K562 (cell line): Measurements from ENCODE around the gene USH2A. TPM values are rescaled to one million over a fixed set of nuclear protein-coding genes. Genes with fewer than 3 reads are reported as not detected.

Experiments used
- ATAC-seq: fragments of 200-7000 bp; cut with Tn5 transposase; 3 replicates; pipeline ENCODE4 v1.9.1; 2020; ENCODE audit warnings: moderate library complexity
- BruUV-seq: library from RNA; stranded (reverse); fragments of 400-500 nt; replicated peaks from 2 replicates; lab custom pipeline; 2021; lab: Mats Ljungman, UMichigan
- CTCF ChIA-PET: fragments of 300-600 bp; formaldehyde crosslinking; extraction: SDS; loops from one replicate; lab custom pipeline; 2021; ENCODE audit warnings: low intra/inter-chr PET ratio; lab: Yijun Ruan, JAX
- POLR2A ChIA-PET: fragments of 300-600, 350-650 bp; sonication (Branson Sonifier 250); formaldehyde crosslinking; extraction: SDS; loops from one replicate; lab custom pipeline; 2021; ENCODE audit warnings: antibody characterized with exemption, inconsistent platforms; lab: Yijun Ruan, JAX
- DNase-seq, 4 experiments: peaks; one replicate each; pipeline versions ENCODE4 v3.0.0 to v3.0.0-alpha.2; 2011 to 2018; ENCODE audit warnings: low spot score in 3 of 4, mixed read lengths in 3 of 4; ENCODE audit errors: extremely low read depth in 1 of 4
- FAIRE-seq: peaks from 2 replicates; lab custom pipeline; 2011; peaks lifted over from hg19 to GRCh38; lab: Jason Lieb, UNC
- H2AFZ ChIP-seq: 2 replicates; pipeline ENCODE4 v1.6.0; 2011; ENCODE audit warnings: low read depth, low read length, control low read depth, inconsistent platforms
- H3K27ac ChIP-seq: fragments of 200-600 bp; 3 replicates; pipeline ENCODE4 v1.8.0; 2011; ENCODE audit warnings: low read depth, mild to moderate bottlenecking, control low read depth, inconsistent platforms, low read length, moderate library complexity, mixed read lengths; ENCODE audit errors: extremely low read depth
- H3K27me3 ChIP-seq, 2 experiments: fragments of 300-600 bp in 1 of 2; 2 replicates in 1 of 2; 3 replicates in 1 of 2; pipeline versions ENCODE4 v1.6.0 to v1.8.0; 2011; ENCODE audit warnings: inconsistent platforms in 2 of 2, low read length in 2 of 2, mild to moderate bottlenecking in 1 of 2, mixed read lengths in 1 of 2, moderate library complexity in 1 of 2; ENCODE audit not compliant: control insufficient read depth in 2 of 2, insufficient read depth in 2 of 2
- H3K36me3 ChIP-seq: fragments of 300-600 bp; 3 replicates; pipeline ENCODE4 v1.8.0; 2011; ENCODE audit warnings: mild to moderate bottlenecking, low read length, inconsistent platforms; ENCODE audit not compliant: control insufficient read depth, insufficient read depth
- H3K4me1 ChIP-seq, 2 experiments: fragments of 200-600 bp in 1 of 2; replicated peaks in 1 of 2; 2 replicates in 1 of 2; 3 replicates in 1 of 2; pipeline versions ENCODE4 v1.5.1 to v1.8.0; 2011; ENCODE audit warnings: inconsistent platforms in 2 of 2, low read length in 2 of 2, mild to moderate bottlenecking in 1 of 2, mixed read lengths in 1 of 2, moderate library complexity in 1 of 2; ENCODE audit not compliant: control insufficient read depth in 2 of 2, insufficient read depth in 2 of 2
- H3K4me2 ChIP-seq: 2 replicates; pipeline ENCODE4 v1.6.1; 2011; ENCODE audit warnings: low read length, control low read depth, inconsistent platforms, mixed read lengths; ENCODE audit not compliant: insufficient read depth
- H3K4me3 ChIP-seq: fragments of 200-600 bp; sonication (generic), shearing (Covaris generic); 2 replicates; pipeline ENCODE4 v1.5.1; 2016; ENCODE audit warnings: control low read depth, inconsistent platforms
- H3K79me2 ChIP-seq: fragments of 200-600 bp; 3 replicates; pipeline ENCODE4 v1.8.0; 2011; ENCODE audit warnings: low read length, inconsistent platforms; ENCODE audit not compliant: control insufficient read depth, insufficient read depth
- H3K9ac ChIP-seq, 2 experiments: 2 replicates each; pipeline versions ENCODE4 v1.6.0 to v1.6.1; 2011; ENCODE audit warnings: low read depth in 2 of 2, low read length in 2 of 2, control low read depth in 1 of 2, inconsistent platforms in 1 of 2, mild to moderate bottlenecking in 1 of 2, mixed read lengths in 1 of 2; ENCODE audit not compliant: insufficient read depth in 1 of 2
- H3K9me1 ChIP-seq: one replicate; pipeline ENCODE4 v1.6.0; 2011; ENCODE audit warnings: inconsistent platforms, mild to moderate bottlenecking, low read length, moderate library complexity; ENCODE audit not compliant: control insufficient read depth, insufficient read depth
- H3K9me3 ChIP-seq: replicated peaks from 2 replicates; pipeline ENCODE4 v1.5.1; 2011; ENCODE audit warnings: low read depth, low read length, inconsistent platforms; ENCODE audit not compliant: control insufficient read depth, insufficient read depth
- H4K20me1 ChIP-seq: replicated peaks from 2 replicates; pipeline ENCODE4 v1.6.1; 2011; ENCODE audit warnings: low read length, inconsistent platforms, mixed read lengths; ENCODE audit not compliant: control insufficient read depth, insufficient read depth
- BRCA1 ChIP-seq, 2 experiments: fragments of 450-650 bp in 1 of 2; sonication (generic) in 1 of 2; formaldehyde crosslinking in 1 of 2; IDR thresholded peaks; 2 replicates each; pipeline versions ENCODE4 v1.5.0 to v1.6.1; 2017 to 2020; ENCODE audit warnings: mild to moderate bottlenecking in 1 of 2, missing genetic modification reagents in 1 of 2
- ETV6 ChIP-seq, 3 experiments: fragments of 150-350 bp in 1 of 3; sonication (generic) in 1 of 3; formaldehyde crosslinking in 1 of 3; IDR thresholded peaks; 2 replicates each; pipeline versions ENCODE4 v1.6.1 to v1.8.0; 2014 to 2022; ENCODE audit warnings: borderline replicate concordance in 2 of 3, low read depth in 2 of 3, antibody characterized with exemption in 1 of 3, low read length in 1 of 3, mild to moderate bottlenecking in 1 of 3, missing genetic modification reagents in 1 of 3
- HNRNPH1 ChIP-seq: fragments of 200-400 bp; formaldehyde crosslinking; optimal IDR thresholded peaks from 2 replicates; pipeline ENCODE3; 2017; ENCODE audit warnings: low read depth, mild to moderate bottlenecking, low read length, moderate library complexity
- ILF3 ChIP-seq: fragments of 450-650 bp; IDR thresholded peaks from 2 replicates; pipeline ENCODE4 v1.6.1; 2018; ENCODE audit warnings: antibody characterized with exemption, mild to moderate bottlenecking, moderate library complexity, borderline replicate concordance
- MEIS2 ChIP-seq: fragments of 450-650 bp; IDR thresholded peaks from 2 replicates; pipeline ENCODE4 v1.6.1; 2014; ENCODE audit warnings: mild to moderate bottlenecking; ENCODE audit not compliant: partially characterized antibody
- SLC30A9 ChIP-seq: fragments of 250-450 bp; sonication (Bioruptor Pico); IDR thresholded peaks from 2 replicates; pipeline ENCODE4 v1.8.0; 2022; ENCODE audit warnings: mild to moderate bottlenecking, moderate library complexity
- ZBTB5 ChIP-seq: fragments of 450-650 bp; IDR thresholded peaks from 2 replicates; pipeline ENCODE4 v1.6.1; 2017; ENCODE audit warnings: antibody characterized with exemption
- WGBS: fragments of 100-300 bp; shearing (Covaris generic); methylation state at CpG from one replicate; pipeline ENCODE4 v1.1.6; 2016; ENCODE audit warnings: low coverage, mixed read lengths; ENCODE audit not compliant: insufficient coverage; ENCODE audit errors: missing lambda C conversion rate; 5-methylcytosine and 5-hydroxymethylcytosine counted together
- in situ Hi-C: fragments of 300-500 bp; cut with MboI; formaldehyde crosslinking; loops from 4 replicates; pipeline ENCODE4 v1.15.0; 2018; ENCODE audit warnings: inconsistent platforms, mixed read lengths
- intact Hi-C: fragments of 100-400 bp; cut with micrococcal nuclease; formaldehyde crosslinking; loops from 2 replicates; pipeline ENCODE4 v1.14.2; 2022
- polyA plus RNA-seq, 8 experiments: library from polyadenylated mRNA; depleted of rRNA in 4 of 8; stranded (reverse) in 5 of 8; unstranded in 3 of 8; fragments of >200 nt; fragmentation: Nextera tagmentation in 2 of 8; fragmentation: Illumina TruSeq in 1 of 8; extraction: Ambion mirVana in 2 of 8; extraction: Trizol in 1 of 8; gene quantifications; 2 replicates each; pipeline versions ENCODE4 v1.2.1 to v1.2.3, GENCODE V29; 2011 to 2014; ENCODE audit warnings: inconsistent platforms in 1 of 8, missing spikeins in 1 of 8
- total RNA-seq, 7 experiments: library from RNA; depleted of rRNA in 6 of 7; stranded (reverse); fragments of >200 nt in 6 of 7; fragmentation: Illumina TruSeq in 2 of 7; extraction: Trizol in 2 of 7; gene quantifications; 2 replicates each; pipeline versions ENCODE4 v1.2.1 to v1.2.3, GENCODE V29; 2011 to 2021; ENCODE audit warnings: low replicate concordance in 1 of 7

Gene USH2A
- total and polyA plus RNA-seq, 9 of the 15 experiments (the other 6 are each of a cell fraction or from before 2014, with no cell fraction given), result under 0.01 TPM; not detected in 7

- TF ChIP-seq ZBTB5, result no peak
- TF ChIP-seq, all 486 proteins: peak for 0
Measured at GRCh38 chr1:215780641-215781040, 642.6 kb downstream of the USH2A start (continued).

GRCh38 chr1:215780139-215780538, 643.1 kb downstream of the USH2A start:
- DNase-seq, result no peak
- no peak for FAIRE-seq
- intact Hi-C loops (no loop called here), in situ Hi-C loops (no loop called here)
- 4% methylated on average over 2 of the region's 2 CpGs for WGBS
- Histone ChIP-seq H4K20me1 (no peaks in the 10 kb centered on the region), H3K9ac (no peak overlapping the region), H3K9me3 (peaks cover 2% of the 10 kb centered on the region; the same call in 1 of the 2 replicates), H3K27me3 (no peaks in the 10 kb centered on the region), H2AFZ (no peak overlapping the region), H3K4me3 (no peak overlapping the region), H3K79me2 (no peaks in the 10 kb centered on the region), H3K4me1 (no peaks in the 10 kb centered on the region), H3K27ac (no peak overlapping the region), H3K9me1 (no peaks in the 10 kb centered on the region), H3K4me2 (no peak overlapping the region), H3K36me3 (no peaks in the 10 kb centered on the region)
- ATAC-seq, result no peak
- BruUV-seq, result no TSS peak
- POLR2A ChIA-PET, result no interaction called here
- CTCF ChIA-PET, result no interaction called here
- TF ChIP-seq BRCA1 (IDR thresholded peaks at IDR 0.05), result no peak
- no peak for TF ChIP-seq BRCA1 (CRISPR knock-in tag; IDR thresholded peaks at IDR 0.05)
- no peak for TF ChIP-seq SLC30A9 (CRISPR knock-in tag)
- no peak for TF ChIP-seq MEIS2
- no peak for TF ChIP-seq ETV6 (IDR thresholded peaks at IDR 0.05; ENCODE audit: borderline replicate concordance in 1 of 2, low read depth in 2 of 2, low read length in 1 of 2)
- TF ChIP-seq ETV6 (CRISPR knock-in tag; IDR thresholded peaks at IDR 0.05; ENCODE audit: borderline replicate concordance), result no peak
- TF ChIP-seq HNRNPH1, result no peak
- no peak for TF ChIP-seq ILF3
